Mesendoderm (in vitro differentiated cells): ENCODE measurements around the gene FAM120C.

Experiments used
- DNase-seq: peaks from one replicate; pipeline ENCODE4 v3.0.0; 2013
- H2AK5ac ChIP-seq: 2 replicates; pipeline ENCODE4 v1.6.1; 2013; ENCODE audit warnings: low read length, inconsistent platforms
- H2BK120ac ChIP-seq: 2 replicates; pipeline ENCODE4 v1.6.1; 2013; ENCODE audit warnings: low read depth, mild to moderate bottlenecking, low read length, moderate library complexity, mixed read lengths
- H2BK15ac ChIP-seq: replicated peaks from 2 replicates; pipeline ENCODE4 v1.6.1; 2013; ENCODE audit warnings: low read depth, mild to moderate bottlenecking, moderate library complexity
- H2BK5ac ChIP-seq: 2 replicates; pipeline ENCODE4 v1.6.1; 2013; ENCODE audit warnings: low read length, inconsistent platforms
- H3K18ac ChIP-seq: 2 replicates; pipeline ENCODE4 v1.6.1; 2013; ENCODE audit warnings: mild to moderate bottlenecking, low read length, mixed read lengths
- H3K23ac ChIP-seq: one replicate; pipeline ENCODE4 v1.6.1; 2013; ENCODE audit warnings: low read length
- H3K27ac ChIP-seq: 2 replicates; pipeline ENCODE4 v1.5.1; 2013; ENCODE audit warnings: low read depth, mild to moderate bottlenecking, inconsistent platforms, low read length, moderate library complexity
- H3K27me3 ChIP-seq: 2 replicates; pipeline ENCODE4 v1.6.1; 2013; ENCODE audit warnings: low read length, control low read depth, mild to moderate bottlenecking, inconsistent platforms; ENCODE audit not compliant: insufficient read depth, poor library complexity
- H3K36me3 ChIP-seq: 2 replicates; pipeline ENCODE4 v1.6.1; 2013; ENCODE audit warnings: low read length, inconsistent platforms; ENCODE audit not compliant: control insufficient read depth, insufficient read depth
- H3K4ac ChIP-seq: one replicate; pipeline ENCODE4 v1.6.1; 2013; ENCODE audit warnings: low read depth, mild to moderate bottlenecking, low read length, moderate library complexity
- H3K4me1 ChIP-seq: 2 replicates; pipeline ENCODE4 v1.6.1; 2013; ENCODE audit warnings: low read depth, low read length, inconsistent platforms; ENCODE audit not compliant: control insufficient read depth
- H3K4me2 ChIP-seq: 2 replicates; pipeline ENCODE4 v1.6.1; 2013; ENCODE audit warnings: low read length
- H3K4me3 ChIP-seq: 2 replicates; pipeline ENCODE4 v1.5.1; 2013; ENCODE audit warnings: mild to moderate bottlenecking, low read length
- H3K56ac ChIP-seq: one replicate; pipeline ENCODE4 v1.6.1; 2013; ENCODE audit warnings: low read length
- H3K79me1 ChIP-seq: 2 replicates; pipeline ENCODE4 v1.6.1; 2013; ENCODE audit warnings: low read length, inconsistent platforms
- H3K79me2 ChIP-seq: 2 replicates; pipeline ENCODE4 v1.6.1; 2013; ENCODE audit warnings: mild to moderate bottlenecking, low read length; ENCODE audit not compliant: control insufficient read depth, insufficient read depth
- H3K9ac ChIP-seq: 2 replicates; pipeline ENCODE4 v1.6.1; 2013; ENCODE audit warnings: low read length, inconsistent platforms
- H4K5ac ChIP-seq: one replicate; pipeline ENCODE4 v1.6.1; 2013; ENCODE audit warnings: low read length
- H4K8ac ChIP-seq: one replicate; pipeline ENCODE4 v1.6.1; 2013; ENCODE audit warnings: low read depth, mild to moderate bottlenecking, control low read depth, low read length, moderate library complexity
- WGBS: extraction: QIAGEN DNeasy Blood & Tissue Kit; methylation state at CpG from one replicate; pipeline ENCODE4 v1.1.7; 2013; ENCODE audit warnings: low lambda C conversion rate, missing lambda C conversion rate; ENCODE audit not compliant: insufficient coverage; ENCODE audit errors: extremely low coverage; 5-methylcytosine and 5-hydroxymethylcytosine counted together

FAM120C gene

GRCh38 chrX:54181202-54181953, 1.7 kb downstream of the FAM120C start:
- Histone ChIP-seq H3K18ac (no peak overlapping the region), H3K4ac (no peak overlapping the region), H4K5ac (no peak overlapping the region), H2BK120ac (no peak overlapping the region), H3K79me1 (no peaks in the 10 kb centered on the region), H3K23ac (no peak overlapping the region), H3K4me3 (peak overlapping the region; percentile 43), H3K56ac (peak overlapping the region; percentile 76), H3K4me2 (peak overlapping the region; percentile 67), H4K8ac (no peak overlapping the region), H2BK5ac (no peak overlapping the region), H2AK5ac (no peak overlapping the region), H3K36me3 (no peaks in the 10 kb centered on the region), H3K4me1 (peaks cover 4% of the 10 kb centered on the region), H3K9ac (peak overlapping the region; percentile 61), H2BK15ac (no peak overlapping the region), H3K27me3 (no peaks in the 10 kb centered on the region), H3K27ac (no peak overlapping the region), H3K79me2 (peaks cover 24% of the 10 kb centered on the region)
- DNase-seq: no peak
- WGBS: no CpG with 5 or more reads among the region's 4 CpGs

GRCh38 chrX:54180403-54180802, 2.7 kb downstream of the FAM120C start:
- Histone ChIP-seq H3K56ac (no peak overlapping the region), H3K4me2 (no peak overlapping the region), H2BK15ac (no peak overlapping the region), H3K9ac (no peak overlapping the region), H3K27me3 (no peaks in the 10 kb centered on the region), H3K36me3 (no peaks in the 10 kb centered on the region), H2BK5ac (no peak overlapping the region), H2BK120ac (no peak overlapping the region), H3K79me2 (peaks cover 24% of the 10 kb centered on the region), H4K8ac (no peak overlapping the region), H3K23ac (no peak overlapping the region), H3K27ac (no peak overlapping the region), H3K79me1 (no peaks in the 10 kb centered on the region), H3K18ac (no peak overlapping the region), H4K5ac (no peak overlapping the region), H2AK5ac (no peak overlapping the region), H3K4me3 (no peak overlapping the region), H3K4me1 (peaks cover 4% of the 10 kb centered on the region), H3K4ac (no peak overlapping the region)
- WGBS: no CpG with 5 or more reads among the region's 4 CpGs
- DNase-seq: no peak

- H3K4me3 ChIP-seq: no peak overlapping the region
- no peak for DNase-seq
- no peaks in the 10 kb centered on the region for H3K36me3 ChIP-seq
- no peak overlapping the region for H4K8ac ChIP-seq
- no peak overlapping the region for H2BK120ac ChIP-seq
- H2BK15ac ChIP-seq: no peak overlapping the region
- H3K4ac ChIP-seq: no peak overlapping the region
- H3K18ac ChIP-seq: no peak overlapping the region
- H3K27ac ChIP-seq: no peak overlapping the region
- 100% methylated on average over 1 of the region's 5 CpGs for WGBS
- peaks cover 4% of the 10 kb centered on the region for H3K4me1 ChIP-seq
- no peak overlapping the region for H3K9ac ChIP-seq
- H2AK5ac ChIP-seq: no peak overlapping the region
- H3K79me2 ChIP-seq: peaks cover 24% of the 10 kb centered on the region
- H3K23ac ChIP-seq: no peak overlapping the region
- H4K5ac ChIP-seq: no peak overlapping the region
- no peak overlapping the region for H3K4me2 ChIP-seq
- H3K56ac ChIP-seq: no peak overlapping the region
- H3K27me3 ChIP-seq: no peaks in the 10 kb centered on the region
- no peaks in the 10 kb centered on the region for H3K79me1 ChIP-seq
- H2BK5ac ChIP-seq: no peak overlapping the region
Measured at GRCh38 chrX:54178100-54178940, 4.7 kb downstream of the FAM120C start.

GRCh38 chrX:54177306-54177705, 5.7 kb downstream of the FAM120C start:
- Histone ChIP-seq H3K18ac (no peak overlapping the region), H3K79me2 (peaks cover 24% of the 10 kb centered on the region), H3K4me3 (no peak overlapping the region), H3K27ac (no peak overlapping the region), H3K4me1 (peaks cover 4% of the 10 kb centered on the region), H2BK15ac (no peak overlapping the region), H2BK5ac (no peak overlapping the region), H3K27me3 (no peaks in the 10 kb centered on the region), H3K79me1 (no peaks in the 10 kb centered on the region), H3K4me2 (no peak overlapping the region), H2BK120ac (no peak overlapping the region), H3K4ac (no peak overlapping the region), H3K56ac (no peak overlapping the region), H2AK5ac (no peak overlapping the region), H3K9ac (no peak overlapping the region), H3K36me3 (no peaks in the 10 kb centered on the region), H4K8ac (no peak overlapping the region), H3K23ac (no peak overlapping the region), H4K5ac (no peak overlapping the region)
- DNase-seq: no peak
- WGBS: no CpG with 5 or more reads among the region's 3 CpGs

- Histone ChIP-seq H2BK5ac (no peak overlapping the region), H3K4me3 (no peak overlapping the region), H3K36me3 (no peaks in the 10 kb centered on the region), H3K27ac (no peak overlapping the region), H3K4ac (no peak overlapping the region), H3K79me2 (peaks cover 2% of the 10 kb centered on the region), H3K18ac (no peak overlapping the region), H3K27me3 (no peaks in the 10 kb centered on the region), H4K5ac (no peak overlapping the region), H3K23ac (no peak overlapping the region), H3K9ac (no peak overlapping the region), H2BK15ac (no peak overlapping the region), H3K79me1 (no peaks in the 10 kb centered on the region), H3K56ac (no peak overlapping the region), H2BK120ac (no peak overlapping the region), H4K8ac (no peak overlapping the region), H3K4me1 (no peaks in the 10 kb centered on the region), H3K4me2 (no peak overlapping the region), H2AK5ac (no peak overlapping the region)
- DNase-seq: no peak
- no CpG with 5 or more reads among the region's 3 CpGs for WGBS
Measured at GRCh38 chrX:54173791-54174190, 9.3 kb downstream of the FAM120C start.
